Neural cell (in vitro differentiated cells): Measurements from ENCODE around the gene SRRM1. TPM values are rescaled to one million over a fixed set of nuclear protein-coding genes. Genes with fewer than 3 reads are reported as not detected.

Source experiments
- H2AFZ ChIP-seq: fragments of 200-600, 300-800 bp; sonication (generic), shearing (Covaris generic); 2 replicates; pipeline ENCODE4 v1.6.0; 2014; ENCODE audit warnings: low read depth, mild to moderate bottlenecking, antibody characterized with exemption, low read length, moderate library complexity
- H3F3A ChIP-seq: fragments of 200-600 bp; shearing (Covaris generic); 2 replicates; pipeline ENCODE4 v1.6.1; 2016; ENCODE audit warnings: mild to moderate bottlenecking, moderate library complexity, mixed read lengths, antibody characterized with exemption, low read length; ENCODE audit not compliant: insufficient read depth, poor library complexity, severe bottlenecking
- H3K27ac ChIP-seq: fragments of 200-600, 300-800 bp; sonication (generic), shearing (Covaris generic); 2 replicates; pipeline ENCODE4 v1.5.1; 2014; ENCODE audit warnings: mild to moderate bottlenecking, low read length, moderate library complexity
- H3K27me3 ChIP-seq: fragments of 300-800, 200-600 bp; sonication (generic), shearing (Covaris generic); 2 replicates; pipeline ENCODE4 v1.6.0; 2014; ENCODE audit warnings: mild to moderate bottlenecking, low read depth, low read length, moderate library complexity; ENCODE audit not compliant: insufficient read depth
- H3K36me3 ChIP-seq: fragments of 300-800, 200-600 bp; sonication (generic), shearing (Covaris generic); 2 replicates; pipeline ENCODE4 v1.5.1; 2014; ENCODE audit warnings: mild to moderate bottlenecking, antibody characterized with exemption, low read length, moderate library complexity; ENCODE audit not compliant: insufficient read depth
- H3K4me2 ChIP-seq: fragments of 300-800, 200-600 bp; sonication (generic), shearing (Covaris generic); 2 replicates; pipeline ENCODE4 v1.6.0; 2014; ENCODE audit warnings: mild to moderate bottlenecking, low read length
- H3K4me3 ChIP-seq: fragments of 300-800, 200-600 bp; sonication (generic), shearing (Covaris generic); 2 replicates; pipeline ENCODE4 v1.5.1; 2014; ENCODE audit warnings: mild to moderate bottlenecking, low read length, moderate library complexity
- H3K79me2 ChIP-seq: fragments of 200-600 bp; shearing (Covaris generic); replicated peaks from 2 replicates; pipeline ENCODE4 v1.6.0; 2014; ENCODE audit warnings: mild to moderate bottlenecking, low read length, moderate library complexity; ENCODE audit not compliant: insufficient read depth
- H3K9ac ChIP-seq: fragments of 300-800, 200-600 bp; sonication (generic), shearing (Covaris generic); 2 replicates; pipeline ENCODE4 v1.6.1; 2016; ENCODE audit warnings: mild to moderate bottlenecking, low read length, mixed read lengths
- H3K9me2 ChIP-seq: fragments of 200-600 bp; shearing (Covaris generic); 2 replicates; pipeline ENCODE4 v1.6.1; 2016; ENCODE audit warnings: mild to moderate bottlenecking, low read length, mixed read lengths; ENCODE audit not compliant: insufficient read depth
- H3K9me3 ChIP-seq: fragments of 200-600, 300-800 bp; sonication (generic), shearing (Covaris generic); 2 replicates; pipeline ENCODE4 v1.6.1; 2016; ENCODE audit warnings: mild to moderate bottlenecking, mixed run types, low read length, moderate library complexity, mixed read lengths
- H4K20me1 ChIP-seq: fragments of 200-600 bp; shearing (Covaris generic); 2 replicates; pipeline ENCODE4 v1.6.1; 2016; ENCODE audit warnings: mild to moderate bottlenecking, mixed run types; ENCODE audit not compliant: insufficient read depth
- CTCF ChIP-seq: fragments of 450-650 bp; IDR thresholded peaks from 2 replicates; pipeline ENCODE4 v1.5.1; 2014; ENCODE audit warnings: antibody characterized with exemption, mild to moderate bottlenecking, moderate library complexity; ENCODE audit not compliant: poor library complexity, severe bottlenecking
- EP300 ChIP-seq: fragments of 450-650 bp; conservative IDR thresholded peaks from 2 replicates; pipeline ENCODE4 v1.6.1; 2014; ENCODE audit warnings: antibody characterized with exemption, mild to moderate bottlenecking, moderate library complexity; ENCODE audit not compliant: poor library complexity, severe bottlenecking
- EZH2 ChIP-seq: fragments of 200-600, 300-800 bp; shearing (Covaris generic), sonication (generic); IDR thresholded peaks from 2 replicates; pipeline ENCODE4 v1.6.1; 2014; ENCODE audit warnings: antibody characterized with exemption, low read length, borderline replicate concordance, mild to moderate bottlenecking; ENCODE audit not compliant: insufficient read depth, poor library complexity, severe bottlenecking
- MXI1 ChIP-seq: fragments of 450-650 bp; conservative IDR thresholded peaks from 2 replicates; pipeline ENCODE4 v1.6.1; 2014; ENCODE audit warnings: antibody characterized with exemption, mild to moderate bottlenecking; ENCODE audit not compliant: poor library complexity, severe bottlenecking
- POLR2AphosphoS5 ChIP-seq: IDR thresholded peaks from 2 replicates; pipeline ENCODE4 v1.6.1; 2012
- RAD21 ChIP-seq: fragments of 450-650 bp; conservative IDR thresholded peaks from 2 replicates; pipeline ENCODE4 v1.6.1; 2014; ENCODE audit warnings: antibody characterized with exemption, mild to moderate bottlenecking, moderate library complexity
- REST ChIP-seq: IDR thresholded peaks from 2 replicates; pipeline ENCODE4 v1.6.1; 2012; ENCODE audit warnings: borderline replicate concordance
- SMC3 ChIP-seq: fragments of 450-650 bp; conservative IDR thresholded peaks from 2 replicates; pipeline ENCODE4 v1.6.1; 2014; ENCODE audit warnings: antibody characterized with exemption, mild to moderate bottlenecking, moderate library complexity; ENCODE audit not compliant: poor library complexity
- TAF1 ChIP-seq: IDR thresholded peaks from 2 replicates; pipeline ENCODE4 v1.6.1; 2012; ENCODE audit warnings: low read depth
- polyA plus RNA-seq: library from polyadenylated mRNA; depleted of rRNA; stranded (reverse); fragments of >200 nt; gene quantifications from 2 replicates; pipeline ENCODE4 v1.2.3, GENCODE V29; 2014

The SRRM1 gene
- polyA plus RNA-seq, 1 donor from 2014 or later, result 37.1 TPM

DNA sequence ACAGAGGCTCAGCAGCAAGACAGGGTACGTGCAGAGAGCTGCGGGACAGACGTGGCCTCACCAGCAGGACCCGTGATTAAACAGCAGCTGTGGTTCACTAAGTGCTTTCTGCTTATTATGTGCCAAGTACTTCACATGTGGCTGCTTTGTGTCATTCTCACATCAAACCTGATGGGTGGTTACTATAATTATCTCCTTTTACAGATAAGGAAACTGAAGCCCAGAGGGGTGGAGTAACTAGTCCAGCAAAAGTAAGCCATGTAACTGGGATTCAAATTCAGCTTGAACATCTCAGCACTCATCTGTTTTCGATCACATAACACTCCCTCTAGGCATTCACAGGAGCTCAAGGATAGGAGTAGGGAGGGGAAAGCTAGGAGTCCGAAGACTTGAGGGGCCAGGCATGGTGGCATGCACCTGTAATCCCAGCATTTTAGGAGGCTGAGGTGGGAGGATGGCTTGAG is 51.3 kb downstream of the SRRM1 start:
- no peak overlapping the region for H3K27ac ChIP-seq
- no peaks in the 10 kb centered on the region for H3K9me3 ChIP-seq
- H3K79me2 ChIP-seq, result no peaks in the 10 kb centered on the region
- no peak overlapping the region for H3K4me3 ChIP-seq
- no peaks in the 10 kb centered on the region for H3K27me3 ChIP-seq
- H3K4me2 ChIP-seq, result no peak overlapping the region
- H3K9ac ChIP-seq, result no peak overlapping the region
- H3K9me2 ChIP-seq, result no peaks in the 10 kb centered on the region
- H2AFZ ChIP-seq, result no peak overlapping the region
- H4K20me1 ChIP-seq, result no peaks in the 10 kb centered on the region
- no peaks in the 10 kb centered on the region for H3F3A ChIP-seq
- no peaks in the 10 kb centered on the region for H3K36me3 ChIP-seq
- no peak for TF ChIP-seq RAD21
- TF ChIP-seq TAF1, result no peak
- TF ChIP-seq MXI1, result no peak
- TF ChIP-seq POLR2AphosphoS5, result no peak
- TF ChIP-seq REST, result no peak
- TF ChIP-seq SMC3, result no peak
- TF ChIP-seq EZH2, result no peak
- TF ChIP-seq EP300, result no peak
- TF ChIP-seq CTCF, result no peak

- H3K27ac ChIP-seq, result no peak overlapping the region
- H3K9me3 ChIP-seq, result no peaks in the 10 kb centered on the region
- H3K9ac ChIP-seq, result no peak overlapping the region
- no peak overlapping the region for H2AFZ ChIP-seq
- H3F3A ChIP-seq, result no peaks in the 10 kb centered on the region
- H3K4me3 ChIP-seq, result no peak overlapping the region
- no peaks in the 10 kb centered on the region for H4K20me1 ChIP-seq
- H3K4me2 ChIP-seq, result no peak overlapping the region
- H3K9me2 ChIP-seq, result no peaks in the 10 kb centered on the region
- TF ChIP-seq SMC3 (no peak), CTCF (no peak), TAF1 (no peak), MXI1 (no peak), EP300 (no peak), REST (no peak), POLR2AphosphoS5 (no peak), RAD21 (no peak), EZH2 (no peak)
- no peaks in the 10 kb centered on the region for H3K27me3 ChIP-seq
- H3K36me3 ChIP-seq, result no peaks in the 10 kb centered on the region
- no peaks in the 10 kb centered on the region for H3K79me2 ChIP-seq
Observed at GRCh38 chr1:24695202-24695974, 52.3 kb downstream of the SRRM1 start.
